HEK293 (cell line): ENCODE measurements around the gene MRPS14.

ENCODE experiments used
- FEZF1 ChIP-seq: fragments of 450-650 bp; formaldehyde crosslinking; IDR thresholded peaks from 2 replicates; pipeline ENCODE4 v1.5.1; 2016; ENCODE audit warnings: missing biosample characterization, missing genetic modification characterization
- INSM2 ChIP-seq: fragments of 450-650 bp; formaldehyde crosslinking; IDR thresholded peaks from 2 replicates; pipeline ENCODE4 v1.5.1; 2016; ENCODE audit warnings: missing biosample characterization, missing genetic modification characterization
- KLF10 ChIP-seq: fragments of 450-650 bp; IDR thresholded peaks from 2 replicates; pipeline ENCODE4 v1.5.1; 2018; ENCODE audit warnings: missing biosample characterization, mild to moderate bottlenecking, missing genetic modification characterization
- OVOL3 ChIP-seq: fragments of 450-650 bp; formaldehyde crosslinking; IDR thresholded peaks from 2 replicates; pipeline ENCODE4 v1.5.1; 2016; ENCODE audit warnings: missing biosample characterization, missing genetic modification characterization
- PBX3 ChIP-seq: sonication (generic); formaldehyde crosslinking; IDR thresholded peaks from 2 replicates; pipeline ENCODE4 v1.8.1; 2022; ENCODE audit warnings: mild to moderate bottlenecking, moderate library complexity, missing genetic modification reagents
- SCRT2 ChIP-seq: fragments of 450-650 bp; formaldehyde crosslinking; IDR thresholded peaks from 2 replicates; pipeline ENCODE4 v1.5.1; 2016; ENCODE audit warnings: missing biosample characterization, missing genetic modification characterization
- ZBTB44 ChIP-seq: fragments of 450-650 bp; IDR thresholded peaks from 2 replicates; pipeline ENCODE4 v1.5.1; 2018; ENCODE audit warnings: missing biosample characterization, mild to moderate bottlenecking, missing genetic modification characterization
- ZBTB48 ChIP-seq: fragments of 450-650 bp; formaldehyde crosslinking; IDR thresholded peaks from 2 replicates; pipeline ENCODE4 v1.5.1; 2016; ENCODE audit warnings: missing biosample characterization, missing genetic modification characterization
- ZIC2 ChIP-seq: fragments of 450-650 bp; formaldehyde crosslinking; IDR thresholded peaks from 2 replicates; pipeline ENCODE4 v1.5.1; 2016; ENCODE audit warnings: missing biosample characterization, missing genetic modification characterization
- ZNF138 ChIP-seq: fragments of 450-650 bp; formaldehyde crosslinking; IDR thresholded peaks from 2 replicates; pipeline ENCODE4 v1.5.1; 2016; ENCODE audit warnings: missing biosample characterization, missing genetic modification characterization, borderline replicate concordance
- ZNF148 ChIP-seq: fragments of 450-650 bp; formaldehyde crosslinking; IDR thresholded peaks from 2 replicates; pipeline ENCODE4 v1.5.0; 2017; ENCODE audit warnings: missing biosample characterization, missing genetic modification characterization, borderline replicate concordance
- ZNF18 ChIP-seq: fragments of 450-650 bp; formaldehyde crosslinking; IDR thresholded peaks from 2 replicates; pipeline ENCODE4 v1.5.1; 2016; ENCODE audit warnings: missing biosample characterization, missing genetic modification characterization
- ZNF211 ChIP-seq: fragments of 450-650 bp; formaldehyde crosslinking; IDR thresholded peaks from 2 replicates; pipeline ENCODE4 v1.5.1; 2016; ENCODE audit warnings: low read depth, missing biosample characterization, missing genetic modification characterization
- ZNF221 ChIP-seq: fragments of 450-650 bp; formaldehyde crosslinking; IDR thresholded peaks from 2 replicates; pipeline ENCODE4 v1.5.1; 2017; ENCODE audit warnings: missing biosample characterization, missing genetic modification characterization, borderline replicate concordance
- ZNF223 ChIP-seq: fragments of 450-650 bp; formaldehyde crosslinking; IDR thresholded peaks from 2 replicates; pipeline ENCODE4 v1.5.1; 2016; ENCODE audit warnings: missing biosample characterization, missing genetic modification characterization
- ZNF274 ChIP-seq, 2 experiments: fragments of 200-500 bp in 1 of 2; fragments of 450-650 bp in 1 of 2; sonication (Bioruptor generic) in 1 of 2; formaldehyde crosslinking in 1 of 2; IDR thresholded peaks; 2 replicates each; pipeline versions ENCODE4 v1.5.1 to v1.6.1; 2014 to 2016; ENCODE audit warnings: borderline replicate concordance in 1 of 2, inconsistent platforms in 1 of 2, low read length in 1 of 2, missing biosample characterization in 1 of 2, missing genetic modification characterization in 1 of 2
- ZNF280D ChIP-seq: fragments of 450-650 bp; formaldehyde crosslinking; IDR thresholded peaks from 2 replicates; pipeline ENCODE4 v1.5.1; 2016; ENCODE audit warnings: missing biosample characterization, missing genetic modification characterization
- ZNF292 ChIP-seq: fragments of 450-650 bp; formaldehyde crosslinking; IDR thresholded peaks from 2 replicates; pipeline ENCODE4 v1.5.1; 2016; ENCODE audit warnings: low read depth, missing biosample characterization, missing genetic modification characterization, borderline replicate concordance
- ZNF302 ChIP-seq: fragments of 450-650 bp; formaldehyde crosslinking; IDR thresholded peaks from 2 replicates; pipeline ENCODE4 v1.5.1; 2016; ENCODE audit warnings: missing biosample characterization, missing genetic modification characterization, low read depth
- ZNF354C ChIP-seq: fragments of 450-650 bp; formaldehyde crosslinking; IDR thresholded peaks from 2 replicates; pipeline ENCODE4 v1.5.1; 2016; ENCODE audit warnings: missing biosample characterization, missing genetic modification characterization, low read depth, borderline replicate concordance
- ZNF391 ChIP-seq: fragments of 450-650 bp; formaldehyde crosslinking; IDR thresholded peaks from 2 replicates; pipeline ENCODE4 v1.5.1; 2016; ENCODE audit warnings: low read depth, missing biosample characterization, missing genetic modification characterization, borderline replicate concordance
- ZNF521 ChIP-seq: fragments of 450-650 bp; formaldehyde crosslinking; IDR thresholded peaks from 2 replicates; pipeline ENCODE4 v1.5.1; 2017; ENCODE audit warnings: missing biosample characterization, mild to moderate bottlenecking, missing genetic modification characterization
- ZNF558 ChIP-seq: fragments of 450-650 bp; formaldehyde crosslinking; IDR thresholded peaks from 2 replicates; pipeline ENCODE4 v1.5.1; 2016; ENCODE audit warnings: missing biosample characterization, missing genetic modification characterization
- ZNF596 ChIP-seq: fragments of 450-650 bp; IDR thresholded peaks from 2 replicates; pipeline ENCODE4 v1.5.0; 2018; ENCODE audit warnings: missing biosample characterization, mild to moderate bottlenecking, missing genetic modification characterization, moderate library complexity
- ZNF600 ChIP-seq: fragments of 450-650 bp; formaldehyde crosslinking; IDR thresholded peaks from 2 replicates; pipeline ENCODE4 v1.5.1; 2016; ENCODE audit warnings: missing biosample characterization, missing genetic modification characterization
- ZSCAN18 ChIP-seq: fragments of 450-650 bp; formaldehyde crosslinking; IDR thresholded peaks from 2 replicates; pipeline ENCODE4 v1.5.1; 2016; ENCODE audit warnings: missing biosample characterization, missing genetic modification characterization

The MRPS14 gene

GRCh38 chr1:174963529-174964125 lies 59.6 kb downstream of the MRPS14 start (continued):
- TF ChIP-seq ZBTB48 (tag by site-specific recombination) (no peak), FEZF1 (tag by site-specific recombination) (peak; percentile 28; the same call in 1 of the 2 replicates), ZNF558 (tag by site-specific recombination) (peak; percentile 58; the same call in 1 of the 2 replicates), ZNF211 (tag by site-specific recombination) (no peak), ZNF148 (tag by site-specific recombination) (no peak), KLF10 (tag by site-specific recombination) (peak; percentile 71; the same call in 1 of the 2 replicates), ZNF302 (tag by site-specific recombination) (no peak), ZNF274 (IDR thresholded peaks at IDR 0.05; ENCODE audit: low read length) (no peak), ZNF274 (tag by site-specific recombination; IDR thresholded peaks at IDR 0.05; ENCODE audit: borderline replicate concordance) (no peak), ZNF596 (tag by site-specific recombination) (no peak), SCRT2 (tag by site-specific recombination) (no peak), INSM2 (no peak), ZNF391 (tag by site-specific recombination) (no peak), ZNF138 (tag by site-specific recombination) (no peak), ZNF223 (tag by site-specific recombination) (no peak), PBX3 (CRISPR knock-in tag) (no peak), ZNF280D (tag by site-specific recombination) (no peak), ZNF18 (tag by site-specific recombination) (no peak), ZNF600 (tag by site-specific recombination) (no peak), ZNF521 (tag by site-specific recombination) (no peak), ZNF354C (tag by site-specific recombination) (no peak), ZSCAN18 (tag by site-specific recombination) (no peak), ZNF292 (tag by site-specific recombination) (no peak), OVOL3 (tag by site-specific recombination) (no peak), ZIC2 (tag by site-specific recombination) (no peak), ZNF221 (tag by site-specific recombination) (peak; percentile 43; the same call in 1 of the 2 replicates), ZBTB44 (peak; percentile 90)
